Measurements from ENCODE around the gene TNFRSF1B. TPM values are rescaled to one million over a fixed set of nuclear protein-coding genes. Genes with fewer than 3 reads are reported as not detected.

Gene TNFRSF1B
- polyA plus RNA-seq, 1 donor from 2014 or later, result not detected

DNA sequence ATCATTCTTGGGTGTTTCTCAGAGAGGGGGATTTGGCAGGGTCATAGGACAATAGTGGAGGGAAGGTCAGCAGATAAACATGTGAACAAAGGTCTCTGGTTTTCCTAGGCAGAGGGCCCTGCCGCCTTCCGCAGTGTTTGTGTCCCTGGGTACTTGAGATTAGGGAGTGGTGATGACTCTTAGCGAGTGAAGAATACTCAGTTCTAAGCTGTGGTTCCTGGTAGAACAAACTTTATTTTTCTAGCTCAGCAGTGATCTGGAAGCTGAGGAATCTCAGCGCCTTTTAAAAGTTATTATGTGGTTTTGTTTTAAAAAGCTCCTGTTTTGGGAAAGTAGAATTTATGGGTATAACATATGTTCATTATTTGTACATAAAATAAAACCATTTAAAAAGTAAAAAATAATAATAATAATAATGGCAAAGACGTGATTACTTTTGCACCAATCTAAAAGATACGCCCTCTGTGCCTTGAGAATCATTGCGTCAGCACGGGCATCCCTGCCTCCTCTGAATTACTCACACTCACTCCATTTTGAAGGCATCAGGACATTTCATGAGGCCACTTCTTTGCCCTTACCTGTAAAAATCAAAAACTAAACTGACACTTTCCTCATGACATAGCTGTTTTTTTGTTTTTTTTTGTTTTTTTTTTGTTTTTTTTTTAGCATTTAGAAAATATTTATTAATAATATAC, 29.7 kb upstream of the TNFRSF1B start:
- Histone ChIP-seq H3K4me3 (ENCODE audit: low read length) (no peak overlapping the region), H3K27me3 (ENCODE audit: insufficient read depth, low read depth, low read length) (no peaks in the 10 kb centered on the region), H3K79me2 (replicated peaks; ENCODE audit: insufficient read depth, low read length) (no peaks in the 10 kb centered on the region), H3K4me2 (ENCODE audit: low read length) (no peak overlapping the region), H3K27ac (ENCODE audit: low read length) (no peak overlapping the region), H3K9me2 (ENCODE audit: insufficient read depth, low read length) (no peaks in the 10 kb centered on the region), H2AFZ (ENCODE audit: low read depth, low read length) (no peak overlapping the region), H4K20me1 (ENCODE audit: insufficient read depth) (no peaks in the 10 kb centered on the region), H3K36me3 (ENCODE audit: insufficient read depth, low read length) (no peaks in the 10 kb centered on the region), H3K9ac (ENCODE audit: low read length) (no peak overlapping the region), H3K9me3 (ENCODE audit: low read length) (no peaks in the 10 kb centered on the region), H3F3A (ENCODE audit: insufficient read depth, low read length, poor library complexity, severe bottlenecking) (no peaks in the 10 kb centered on the region)
- TF ChIP-seq SMC3 (conservative IDR thresholded peaks at IDR 0.05; ENCODE audit: poor library complexity), result no peak
- TF ChIP-seq EZH2 (IDR thresholded peaks at IDR 0.05; ENCODE audit: borderline replicate concordance, insufficient read depth, low read length, poor library complexity, severe bottlenecking), result no peak
- TF ChIP-seq, protein P1, sequence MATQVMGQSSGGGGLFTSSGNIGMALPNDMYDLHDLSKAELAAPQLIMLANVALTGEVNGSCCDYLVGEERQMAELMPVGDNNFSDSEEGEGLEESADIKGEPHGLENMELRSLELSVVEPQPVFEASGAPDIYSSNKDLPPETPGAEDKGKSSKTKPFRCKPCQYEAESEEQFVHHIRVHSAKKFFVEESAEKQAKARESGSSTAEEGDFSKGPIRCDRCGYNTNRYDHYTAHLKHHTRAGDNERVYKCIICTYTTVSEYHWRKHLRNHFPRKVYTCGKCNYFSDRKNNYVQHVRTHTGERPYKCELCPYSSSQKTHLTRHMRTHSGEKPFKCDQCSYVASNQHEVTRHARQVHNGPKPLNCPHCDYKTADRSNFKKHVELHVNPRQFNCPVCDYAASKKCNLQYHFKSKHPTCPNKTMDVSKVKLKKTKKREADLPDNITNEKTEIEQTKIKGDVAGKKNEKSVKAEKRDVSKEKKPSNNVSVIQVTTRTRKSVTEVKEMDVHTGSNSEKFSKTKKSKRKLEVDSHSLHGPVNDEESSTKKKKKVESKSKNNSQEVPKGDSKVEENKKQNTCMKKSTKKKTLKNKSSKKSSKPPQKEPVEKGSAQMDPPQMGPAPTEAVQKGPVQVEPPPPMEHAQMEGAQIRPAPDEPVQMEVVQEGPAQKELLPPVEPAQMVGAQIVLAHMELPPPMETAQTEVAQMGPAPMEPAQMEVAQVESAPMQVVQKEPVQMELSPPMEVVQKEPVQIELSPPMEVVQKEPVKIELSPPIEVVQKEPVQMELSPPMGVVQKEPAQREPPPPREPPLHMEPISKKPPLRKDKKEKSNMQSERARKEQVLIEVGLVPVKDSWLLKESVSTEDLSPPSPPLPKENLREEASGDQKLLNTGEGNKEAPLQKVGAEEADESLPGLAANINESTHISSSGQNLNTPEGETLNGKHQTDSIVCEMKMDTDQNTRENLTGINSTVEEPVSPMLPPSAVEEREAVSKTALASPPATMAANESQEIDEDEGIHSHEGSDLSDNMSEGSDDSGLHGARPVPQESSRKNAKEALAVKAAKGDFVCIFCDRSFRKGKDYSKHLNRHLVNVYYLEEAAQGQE (IDR thresholded peaks at IDR 0.05; ENCODE audit: borderline replicate concordance), result no peak
- no peak for TF ChIP-seq EP300 (conservative IDR thresholded peaks at IDR 0.05; ENCODE audit: poor library complexity, severe bottlenecking)
- no peak for TF ChIP-seq TAF1 (IDR thresholded peaks at IDR 0.05; ENCODE audit: low read depth)
- TF ChIP-seq, protein P2, sequence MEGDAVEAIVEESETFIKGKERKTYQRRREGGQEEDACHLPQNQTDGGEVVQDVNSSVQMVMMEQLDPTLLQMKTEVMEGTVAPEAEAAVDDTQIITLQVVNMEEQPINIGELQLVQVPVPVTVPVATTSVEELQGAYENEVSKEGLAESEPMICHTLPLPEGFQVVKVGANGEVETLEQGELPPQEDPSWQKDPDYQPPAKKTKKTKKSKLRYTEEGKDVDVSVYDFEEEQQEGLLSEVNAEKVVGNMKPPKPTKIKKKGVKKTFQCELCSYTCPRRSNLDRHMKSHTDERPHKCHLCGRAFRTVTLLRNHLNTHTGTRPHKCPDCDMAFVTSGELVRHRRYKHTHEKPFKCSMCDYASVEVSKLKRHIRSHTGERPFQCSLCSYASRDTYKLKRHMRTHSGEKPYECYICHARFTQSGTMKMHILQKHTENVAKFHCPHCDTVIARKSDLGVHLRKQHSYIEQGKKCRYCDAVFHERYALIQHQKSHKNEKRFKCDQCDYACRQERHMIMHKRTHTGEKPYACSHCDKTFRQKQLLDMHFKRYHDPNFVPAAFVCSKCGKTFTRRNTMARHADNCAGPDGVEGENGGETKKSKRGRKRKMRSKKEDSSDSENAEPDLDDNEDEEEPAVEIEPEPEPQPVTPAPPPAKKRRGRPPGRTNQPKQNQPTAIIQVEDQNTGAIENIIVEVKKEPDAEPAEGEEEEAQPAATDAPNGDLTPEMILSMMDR (IDR thresholded peaks at IDR 0.05; ENCODE audit: poor library complexity, severe bottlenecking), result no peak
- TF ChIP-seq RAD21 (conservative IDR thresholded peaks at IDR 0.05), result no peak
- no peak for TF ChIP-seq POLR2AphosphoS5 (IDR thresholded peaks at IDR 0.05)
- no peak for TF ChIP-seq MXI1 (conservative IDR thresholded peaks at IDR 0.05; ENCODE audit: poor library complexity, severe bottlenecking)

DNA sequence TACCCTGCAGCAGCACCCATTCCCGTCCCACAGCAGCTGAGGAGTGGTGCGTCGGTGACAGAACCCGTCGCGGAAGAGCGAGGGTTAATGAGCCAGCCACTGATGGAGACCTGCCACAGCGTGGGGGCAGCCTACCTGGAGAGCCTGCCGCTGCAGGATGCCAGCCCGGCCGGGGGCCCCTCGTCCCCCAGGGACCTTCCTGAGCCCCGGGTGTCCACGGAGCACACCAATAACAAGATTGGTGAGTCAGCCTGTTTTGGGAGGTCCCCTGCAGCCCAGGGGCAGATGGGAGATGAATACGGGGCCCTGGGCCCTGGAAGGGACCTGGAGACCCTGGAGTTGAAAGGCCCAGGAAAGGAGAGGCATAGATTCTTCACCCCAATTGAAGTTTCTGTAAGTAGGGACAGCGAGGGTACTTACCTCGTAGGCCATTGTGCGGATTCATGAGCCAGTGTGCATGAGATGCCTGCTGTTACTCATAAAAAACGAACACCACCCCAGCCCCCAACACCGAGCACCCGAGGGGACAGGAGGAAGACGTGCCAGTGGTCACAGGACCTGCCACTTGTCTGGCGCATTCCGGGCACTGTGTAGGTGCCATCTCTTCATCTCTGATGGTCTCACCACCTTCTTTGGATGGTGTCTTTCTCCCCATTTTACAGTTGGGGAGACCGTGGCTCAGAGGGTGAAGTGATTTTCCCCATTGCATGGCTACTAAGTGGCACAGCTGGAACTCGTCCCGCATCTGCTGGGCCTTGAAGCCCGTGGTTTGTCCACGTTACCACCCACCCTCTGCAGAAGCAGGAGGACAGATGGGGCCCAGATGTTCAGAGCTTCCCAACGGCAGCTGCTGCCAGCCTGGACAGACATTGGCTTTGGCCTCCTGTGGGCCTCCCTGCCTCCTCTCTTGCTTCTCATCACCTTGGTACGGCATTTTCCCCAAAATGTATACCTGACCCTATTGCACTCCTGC, 28.3 kb upstream of the TNFRSF1B start:
- Histone ChIP-seq H3K9me2 (ENCODE audit: insufficient read depth, low read length) (no peaks in the 10 kb centered on the region), H2AFZ (ENCODE audit: low read depth, low read length) (no peak overlapping the region), H3K4me2 (ENCODE audit: low read length) (no peak overlapping the region), H4K20me1 (ENCODE audit: insufficient read depth) (no peaks in the 10 kb centered on the region), H3K27ac (ENCODE audit: low read length) (no peak overlapping the region), H3K9me3 (ENCODE audit: low read length) (no peaks in the 10 kb centered on the region), H3K36me3 (ENCODE audit: insufficient read depth, low read length) (no peaks in the 10 kb centered on the region), H3K79me2 (replicated peaks; ENCODE audit: insufficient read depth, low read length) (no peaks in the 10 kb centered on the region), H3K27me3 (ENCODE audit: insufficient read depth, low read depth, low read length) (no peaks in the 10 kb centered on the region), H3K4me3 (ENCODE audit: low read length) (no peak overlapping the region), H3K9ac (ENCODE audit: low read length) (no peak overlapping the region), H3F3A (ENCODE audit: insufficient read depth, low read length, poor library complexity, severe bottlenecking) (no peaks in the 10 kb centered on the region)
- no peak for TF ChIP-seq SMC3 (conservative IDR thresholded peaks at IDR 0.05; ENCODE audit: poor library complexity)
- TF ChIP-seq RAD21 (conservative IDR thresholded peaks at IDR 0.05), result no peak
- no peak for TF ChIP-seq EP300 (conservative IDR thresholded peaks at IDR 0.05; ENCODE audit: poor library complexity, severe bottlenecking)
- TF ChIP-seq MXI1 (conservative IDR thresholded peaks at IDR 0.05; ENCODE audit: poor library complexity, severe bottlenecking), result no peak
- TF ChIP-seq, protein P1 (IDR thresholded peaks at IDR 0.05; ENCODE audit: borderline replicate concordance), result no peak
- no peak for TF ChIP-seq EZH2 (IDR thresholded peaks at IDR 0.05; ENCODE audit: borderline replicate concordance, insufficient read depth, low read length, poor library complexity, severe bottlenecking)
- TF ChIP-seq POLR2AphosphoS5 (IDR thresholded peaks at IDR 0.05), result no peak
- TF ChIP-seq TAF1 (IDR thresholded peaks at IDR 0.05; ENCODE audit: low read depth), result no peak
- TF ChIP-seq, protein P2 (IDR thresholded peaks at IDR 0.05; ENCODE audit: poor library complexity, severe bottlenecking), result no peak

Data from neural cell (in vitro differentiated cells).